Measurements from ENCODE around the gene OGFOD2.

OGFOD2 gene

GRCh38 chr12:122989225-122989839, 14.3 kb downstream of the OGFOD2 start:
- DNase-seq (ENCODE audit: low read depth): no peak

GRCh38 chr12:122989874-122990419, 14.9 kb downstream of the OGFOD2 start:
- DNase-seq (ENCODE audit: low read depth): no peak

GRCh38 chr12:122990561-122990960, 15.5 kb downstream of the OGFOD2 start:
- DNase-seq (ENCODE audit: low read depth): no peak

- DNase-seq (ENCODE audit: low read depth): no peak
Observed at GRCh38 chr12:122990961-122991622, 16.0 kb downstream of the OGFOD2 start.

- no peak for DNase-seq (ENCODE audit: low read depth)
Observed at GRCh38 chr12:122991623-122992275, 16.7 kb downstream of the OGFOD2 start.

GRCh38 chr12:122992386-122992785, 17.3 kb downstream of the OGFOD2 start:
- DNase-seq (ENCODE audit: low read depth): no peak

GRCh38 chr12:122994140-122994675, 19.2 kb downstream of the OGFOD2 start:
- DNase-seq (ENCODE audit: low read depth): no peak

GRCh38 chr12:122994781-122995502, 19.9 kb downstream of the OGFOD2 start:
- DNase-seq (ENCODE audit: low read depth): no peak

- no peak for DNase-seq (ENCODE audit: low read depth)
Observed at GRCh38 chr12:122995503-122996187, 20.6 kb downstream of the OGFOD2 start.

GRCh38 chr12:122996188-122996601, 21.2 kb downstream of the OGFOD2 start:
- no peak for DNase-seq (ENCODE audit: low read depth)

GRCh38 chr12:122996621-122997342, 21.7 kb downstream of the OGFOD2 start:
- no peak for DNase-seq (ENCODE audit: low read depth)

- DNase-seq (ENCODE audit: low read depth): no peak
Observed at GRCh38 chr12:122997343-122998250, 22.6 kb downstream of the OGFOD2 start.

GRCh38 chr12:122998316-122998715, 23.3 kb downstream of the OGFOD2 start:
- no peak for DNase-seq (ENCODE audit: low read depth)

- DNase-seq (ENCODE audit: low read depth): no peak
Observed at GRCh38 chr12:122999196-122999946, 24.3 kb downstream of the OGFOD2 start.

- DNase-seq (ENCODE audit: low read depth): no peak
Observed at GRCh38 chr12:122999986-123000420, 25.0 kb downstream of the OGFOD2 start.

- DNase-seq (ENCODE audit: low read depth): no peak
Observed at GRCh38 chr12:123000578-123000977, 25.5 kb downstream of the OGFOD2 start.

GRCh38 chr12:123001464-123001863, 26.4 kb downstream of the OGFOD2 start:
- no peak for DNase-seq (ENCODE audit: low read depth)

- DNase-seq (ENCODE audit: low read depth): no peak
Observed at GRCh38 chr12:123003257-123003656, 28.2 kb downstream of the OGFOD2 start.

GRCh38 chr12:123004287-123004686, 29.2 kb downstream of the OGFOD2 start:
- DNase-seq (ENCODE audit: low read depth): no peak

Data from activated T-cell treated with anti-CD3 and anti-CD28 coated beads for 1 hour (primary cell).